ENCODE results near the gene ZFAND2A.
A peak's percentile ranks its signal among the peaks of the same experiment; 100 is the strongest.
"Not testable (repeated sequence)": the region's sequence is repeated elsewhere in the genome, so short reads cannot be mapped to it uniquely, and the experiment has no call there.

Gene ZFAND2A, protein sequence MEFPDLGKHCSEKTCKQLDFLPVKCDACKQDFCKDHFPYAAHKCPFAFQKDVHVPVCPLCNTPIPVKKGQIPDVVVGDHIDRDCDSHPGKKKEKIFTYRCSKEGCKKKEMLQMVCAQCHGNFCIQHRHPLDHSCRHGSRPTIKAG

DNA sequence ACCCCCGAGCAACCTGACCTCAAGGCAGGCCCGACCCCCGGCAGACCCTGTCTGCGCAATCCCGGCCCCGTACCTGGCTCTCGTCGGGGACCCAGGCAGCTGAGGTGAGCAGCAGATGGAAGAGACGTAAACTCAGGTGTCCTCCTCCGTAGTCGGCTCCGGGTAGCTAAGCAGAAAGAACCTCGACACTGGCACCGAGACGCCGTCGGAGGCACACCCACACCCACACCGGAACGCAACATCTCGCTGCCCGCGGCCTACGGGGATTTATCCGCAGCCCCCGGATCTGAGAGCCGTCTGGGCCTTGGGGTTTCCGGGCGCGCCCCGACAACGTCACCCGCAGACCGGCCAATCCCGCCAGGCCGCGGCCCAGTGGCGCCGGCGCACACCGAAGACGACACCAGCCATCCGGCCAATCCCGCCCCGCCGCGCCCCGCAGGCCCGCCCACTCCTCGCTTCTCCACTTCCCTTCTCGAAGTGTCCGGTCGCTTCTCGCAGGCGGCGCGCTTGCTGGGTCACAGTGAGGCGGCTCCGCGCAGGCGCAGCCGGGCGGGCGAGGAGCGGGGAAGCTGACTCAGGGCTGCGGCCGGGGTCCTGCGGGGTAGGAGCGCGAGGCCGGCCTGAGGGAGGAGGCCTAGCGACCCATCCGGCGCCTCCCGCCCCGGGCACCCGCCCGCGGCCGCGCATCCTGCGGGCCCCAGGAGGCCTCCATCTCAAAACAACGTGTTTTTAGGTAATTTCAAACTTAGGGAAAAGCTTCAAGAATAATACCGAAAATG, at the start of gene ZFAND2A:
ZFAND2A (minus strand) TSS at position 306 of the 779 bp plus-strand sequence. CDS start 1,984 bp downstream, outside the sequence.
- Mint-ChIP-seq H3K27me3 (no peaks in the 10 kb centered on the region), H3K4me3 (peak within 1 kb of the TSS; percentile 93), H3K4me1 (ENCODE audit: low read depth) (peaks cover 24% of the 10 kb centered on the region), H3K27ac (peak within 1 kb of the TSS; percentile 94), H3K9me3 (ENCODE audit: low read depth) (no peaks in the 10 kb centered on the region), H3K36me3 (no peaks in the 10 kb centered on the region)

DNA sequence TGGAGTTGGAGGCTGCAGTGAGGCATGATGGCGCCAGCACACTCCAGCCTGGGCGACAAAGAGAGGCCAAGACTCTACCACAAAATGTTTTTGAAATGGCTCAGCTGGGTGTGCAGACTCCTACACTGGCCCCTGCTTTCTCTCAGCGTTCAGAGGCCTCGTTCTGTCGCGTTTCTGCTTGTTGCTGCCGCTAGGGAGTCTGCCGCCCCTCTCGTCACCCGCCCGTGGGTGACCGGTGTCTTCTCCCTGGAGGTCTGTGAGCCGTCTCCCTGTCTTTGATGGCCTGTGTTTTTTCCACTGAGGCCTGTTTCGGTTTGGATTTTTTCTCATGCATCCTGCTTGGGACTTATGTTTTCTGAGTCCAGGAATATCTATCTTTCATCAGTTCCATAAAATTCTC, 49.1 kb upstream of the ZFAND2A start:
- no peak overlapping the region for H3K4me3 Mint-ChIP-seq
- peaks cover 12% of the 10 kb centered on the region for H3K27me3 Mint-ChIP-seq
- H3K4me1 Mint-ChIP-seq (ENCODE audit: low read depth), result no peaks in the 10 kb centered on the region
- H3K36me3 Mint-ChIP-seq, result peaks cover 2% of the 10 kb centered on the region
- no peaks in the 10 kb centered on the region for H3K9me3 Mint-ChIP-seq (ENCODE audit: low read depth)
- H3K27ac Mint-ChIP-seq, result no peak overlapping the region

DNA sequence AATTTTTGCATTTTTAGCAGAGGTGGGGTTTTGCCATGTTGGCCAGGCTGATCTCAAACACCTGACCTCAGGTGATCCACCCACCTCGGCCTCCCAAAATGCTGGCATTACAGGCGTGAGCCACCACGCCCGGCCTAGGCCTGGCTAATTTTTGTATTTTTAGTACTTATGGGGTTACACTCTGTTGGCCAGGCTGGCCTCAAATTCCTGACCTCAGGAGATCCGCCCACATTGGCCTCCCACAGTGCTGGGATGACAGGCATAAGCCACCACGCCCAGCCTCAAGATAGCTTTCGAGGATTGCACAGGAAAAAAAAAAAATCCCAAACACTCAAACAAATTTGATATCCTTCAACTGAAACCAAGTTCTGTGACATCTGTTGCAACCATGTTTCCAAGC, 45.7 kb upstream of the ZFAND2A start:
- H3K36me3 Mint-ChIP-seq; H3K27ac Mint-ChIP-seq; H3K4me1 Mint-ChIP-seq (ENCODE audit: low read depth); H3K9me3 Mint-ChIP-seq (ENCODE audit: low read depth); H3K4me3 Mint-ChIP-seq: not testable (repeated sequence)
- peaks cover 11% of the 10 kb centered on the region for H3K27me3 Mint-ChIP-seq

DNA sequence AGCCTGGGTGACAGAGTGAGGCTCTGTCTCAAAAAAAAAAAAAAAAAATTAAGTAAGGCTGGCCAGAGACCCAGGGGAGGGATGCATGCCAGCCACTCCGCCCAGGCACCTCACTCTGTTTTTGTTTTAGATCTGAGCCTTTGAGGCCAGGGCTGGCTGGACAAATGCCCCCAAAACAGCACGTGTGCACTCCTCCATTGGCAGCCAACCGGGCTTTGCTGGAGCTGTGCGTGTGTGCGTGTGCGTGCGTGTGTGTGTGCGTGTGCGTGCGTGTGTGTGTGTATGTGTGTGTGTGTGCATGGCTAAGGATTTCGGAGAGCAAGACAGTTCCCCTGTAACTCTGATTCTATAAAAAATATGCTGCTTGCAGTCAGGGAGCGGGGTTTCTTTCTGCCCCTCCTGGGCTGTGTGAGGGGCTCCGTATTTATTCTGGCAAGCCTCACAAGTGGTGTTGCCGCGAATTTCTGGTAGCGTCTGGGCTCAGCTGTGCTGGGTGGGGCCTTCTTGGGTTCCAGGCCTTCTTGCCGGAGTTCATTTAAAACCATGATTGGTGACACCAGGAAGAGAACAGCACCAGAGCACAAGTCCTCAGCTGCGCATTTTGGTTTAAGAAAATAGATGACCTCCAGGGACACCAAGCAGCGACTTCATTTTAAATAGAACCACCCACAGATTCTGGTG, 44.6 kb upstream of the ZFAND2A start:
- H3K4me1 Mint-ChIP-seq (ENCODE audit: low read depth), result no peaks in the 10 kb centered on the region
- H3K36me3 Mint-ChIP-seq, result peaks cover 2% of the 10 kb centered on the region
- no peaks in the 10 kb centered on the region for H3K9me3 Mint-ChIP-seq (ENCODE audit: low read depth)
- no peak overlapping the region for H3K4me3 Mint-ChIP-seq
- peaks cover 6% of the 10 kb centered on the region for H3K27me3 Mint-ChIP-seq
- no peak overlapping the region for H3K27ac Mint-ChIP-seq

DNA sequence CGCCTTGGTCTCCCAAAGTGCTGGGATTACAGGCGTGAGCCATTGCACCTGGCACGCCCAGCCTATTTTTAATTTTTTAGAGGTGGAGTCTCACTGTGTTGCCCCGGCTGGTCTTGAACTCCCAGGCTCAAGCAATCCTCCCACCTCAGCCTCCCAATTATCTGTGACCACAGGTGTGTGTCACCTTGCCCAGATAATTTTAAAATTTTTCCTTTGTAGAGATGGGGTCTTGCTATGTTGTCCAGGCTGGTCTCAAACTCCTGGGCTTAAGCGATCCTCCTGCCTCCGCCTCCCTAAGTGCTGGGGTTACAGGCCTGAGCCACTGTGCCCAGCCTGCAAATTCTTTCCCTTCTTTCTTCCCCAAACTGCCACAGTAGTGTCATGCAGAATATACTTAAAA, 42.9 kb upstream of the ZFAND2A start:
- H3K27me3 Mint-ChIP-seq; H3K36me3 Mint-ChIP-seq; H3K4me3 Mint-ChIP-seq; H3K9me3 Mint-ChIP-seq (ENCODE audit: low read depth); H3K4me1 Mint-ChIP-seq (ENCODE audit: low read depth); H3K27ac Mint-ChIP-seq: not testable (repeated sequence)

DNA sequence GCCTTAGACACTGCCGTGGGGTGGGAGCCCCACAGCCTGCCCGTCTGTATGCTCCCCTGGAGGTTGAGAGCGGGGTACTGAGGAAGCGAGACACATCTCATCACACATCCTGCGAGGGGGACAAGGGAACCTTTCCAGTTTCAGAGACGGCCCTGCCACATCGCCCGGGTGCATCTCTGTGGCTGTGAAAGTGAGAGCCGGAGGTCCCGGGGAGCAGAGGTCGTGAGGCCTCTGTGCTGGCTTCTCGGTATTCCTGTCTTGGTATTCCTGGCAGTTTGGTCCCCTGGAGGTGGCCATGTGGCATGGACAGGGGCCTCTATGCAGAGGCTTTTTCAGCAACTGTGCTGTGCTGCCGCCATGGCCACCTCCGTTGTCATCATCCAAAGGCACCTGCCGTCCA, 41.9 kb upstream of the ZFAND2A start:
- Mint-ChIP-seq H3K4me1 (ENCODE audit: low read depth) (no peaks in the 10 kb centered on the region), H3K4me3 (no peak overlapping the region), H3K27me3 (no peaks in the 10 kb centered on the region), H3K9me3 (ENCODE audit: low read depth) (no peaks in the 10 kb centered on the region), H3K27ac (no peak overlapping the region), H3K36me3 (no peaks in the 10 kb centered on the region)

DNA sequence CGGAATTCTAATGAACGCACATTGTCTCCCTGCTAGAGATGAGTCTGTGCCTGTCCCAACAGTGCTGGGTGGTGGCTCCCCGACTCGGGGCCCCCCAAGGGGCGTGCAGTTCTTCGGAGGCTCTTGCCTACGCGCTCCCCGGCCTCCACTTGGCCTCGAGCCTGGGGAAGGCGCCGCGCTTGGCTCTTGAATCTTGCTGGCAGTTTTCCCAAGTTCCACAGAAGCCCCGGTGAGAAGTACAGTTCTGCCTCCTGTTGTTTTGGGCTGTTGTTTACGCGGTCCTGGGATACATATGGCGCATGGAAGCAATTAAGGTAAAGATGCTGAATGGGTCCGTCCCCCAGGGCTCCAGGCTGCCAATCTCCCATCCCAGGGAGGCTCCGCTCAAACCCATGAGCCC, 40.0 kb upstream of the ZFAND2A start:
- Mint-ChIP-seq H3K9me3 (ENCODE audit: low read depth) (no peaks in the 10 kb centered on the region), H3K27ac (no peak overlapping the region), H3K4me3 (no peak overlapping the region), H3K4me1 (ENCODE audit: low read depth) (no peaks in the 10 kb centered on the region), H3K27me3 (peaks cover 2% of the 10 kb centered on the region), H3K36me3 (no peaks in the 10 kb centered on the region)

DNA sequence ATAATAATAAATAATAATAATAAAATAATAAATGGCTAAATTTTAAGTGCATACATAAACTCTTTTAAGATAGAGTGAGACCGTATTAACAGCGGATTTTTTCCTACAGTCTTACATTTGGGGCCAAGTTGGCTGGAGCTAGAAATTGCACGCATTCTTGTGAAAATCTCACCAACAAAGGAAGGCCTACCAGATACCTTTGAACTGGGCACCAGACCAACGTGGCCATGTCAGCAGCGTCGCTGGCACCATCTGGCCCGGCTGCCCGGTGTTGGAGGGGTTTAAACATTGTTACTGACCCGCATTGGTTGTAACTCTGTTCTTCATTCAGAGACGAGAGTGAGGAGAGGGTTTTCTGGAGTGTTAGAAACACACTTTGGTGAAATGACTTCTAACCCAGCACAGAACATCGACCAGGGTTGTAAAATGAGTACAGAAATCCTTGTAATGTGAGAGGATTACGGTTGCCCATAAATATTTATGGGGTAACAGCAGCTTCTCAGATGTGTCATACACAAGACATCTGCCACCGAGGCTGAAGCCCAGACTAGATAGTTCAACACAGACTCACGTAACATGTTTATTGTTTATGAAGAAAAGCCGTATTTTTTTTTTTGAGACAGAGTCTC, 38.1 kb upstream of the ZFAND2A start:
- Mint-ChIP-seq H3K36me3 (no peaks in the 10 kb centered on the region), H3K4me3 (no peak overlapping the region), H3K9me3 (ENCODE audit: low read depth) (no peaks in the 10 kb centered on the region), H3K27ac (no peak overlapping the region), H3K27me3 (peaks cover 2% of the 10 kb centered on the region), H3K4me1 (ENCODE audit: low read depth) (no peaks in the 10 kb centered on the region)

DNA sequence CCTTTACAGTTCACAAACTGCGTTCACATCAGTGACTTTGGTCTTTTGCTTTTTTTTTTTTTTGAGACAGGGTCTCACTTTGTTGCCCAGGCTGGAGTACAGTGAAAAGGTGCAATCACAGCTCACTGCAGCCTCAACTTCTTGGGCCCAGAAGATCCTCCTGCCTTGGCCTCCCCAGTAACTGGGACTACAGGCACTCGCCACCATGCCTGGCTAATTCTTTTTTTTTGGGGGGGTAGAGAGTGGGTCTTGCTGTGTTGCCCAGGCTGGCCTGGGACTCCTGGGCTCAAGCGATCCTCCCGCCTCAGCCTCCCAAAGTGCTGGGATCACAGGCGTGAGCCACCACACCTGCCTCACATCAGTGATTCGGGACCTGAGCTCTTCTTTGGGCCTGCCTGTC, 37.0 kb upstream of the ZFAND2A start:
- H3K27ac Mint-ChIP-seq, result no peak overlapping the region
- no peaks in the 10 kb centered on the region for H3K9me3 Mint-ChIP-seq (ENCODE audit: low read depth)
- peaks cover 6% of the 10 kb centered on the region for H3K27me3 Mint-ChIP-seq
- no peak overlapping the region for H3K4me3 Mint-ChIP-seq
- H3K4me1 Mint-ChIP-seq (ENCODE audit: low read depth), result peaks cover 6% of the 10 kb centered on the region
- no peaks in the 10 kb centered on the region for H3K36me3 Mint-ChIP-seq

DNA sequence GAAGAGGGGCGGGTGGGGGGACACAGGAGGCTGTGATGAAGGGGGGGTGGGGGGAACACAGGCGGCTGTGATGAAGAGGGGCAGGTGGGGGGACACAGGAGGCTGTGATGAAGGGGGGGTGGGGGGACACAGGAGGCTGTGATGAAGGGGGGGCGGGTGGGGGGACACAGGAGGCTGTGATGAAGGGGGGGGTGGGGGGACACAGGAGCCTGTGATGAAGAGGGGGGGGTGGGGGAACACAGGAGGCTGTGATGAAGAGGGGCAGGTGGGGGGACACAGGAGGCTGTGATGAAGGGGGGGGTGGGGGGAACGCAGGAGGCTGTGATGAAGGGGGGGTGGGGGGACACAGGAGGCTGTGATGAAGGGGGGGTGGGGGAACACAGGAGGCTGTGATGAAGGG, 36.4 kb upstream of the ZFAND2A start:
- not testable (repeated sequence) for H3K4me3 Mint-ChIP-seq; H3K27ac Mint-ChIP-seq; H3K27me3 Mint-ChIP-seq; H3K4me1 Mint-ChIP-seq (ENCODE audit: low read depth); H3K36me3 Mint-ChIP-seq; H3K9me3 Mint-ChIP-seq (ENCODE audit: low read depth)

DNA sequence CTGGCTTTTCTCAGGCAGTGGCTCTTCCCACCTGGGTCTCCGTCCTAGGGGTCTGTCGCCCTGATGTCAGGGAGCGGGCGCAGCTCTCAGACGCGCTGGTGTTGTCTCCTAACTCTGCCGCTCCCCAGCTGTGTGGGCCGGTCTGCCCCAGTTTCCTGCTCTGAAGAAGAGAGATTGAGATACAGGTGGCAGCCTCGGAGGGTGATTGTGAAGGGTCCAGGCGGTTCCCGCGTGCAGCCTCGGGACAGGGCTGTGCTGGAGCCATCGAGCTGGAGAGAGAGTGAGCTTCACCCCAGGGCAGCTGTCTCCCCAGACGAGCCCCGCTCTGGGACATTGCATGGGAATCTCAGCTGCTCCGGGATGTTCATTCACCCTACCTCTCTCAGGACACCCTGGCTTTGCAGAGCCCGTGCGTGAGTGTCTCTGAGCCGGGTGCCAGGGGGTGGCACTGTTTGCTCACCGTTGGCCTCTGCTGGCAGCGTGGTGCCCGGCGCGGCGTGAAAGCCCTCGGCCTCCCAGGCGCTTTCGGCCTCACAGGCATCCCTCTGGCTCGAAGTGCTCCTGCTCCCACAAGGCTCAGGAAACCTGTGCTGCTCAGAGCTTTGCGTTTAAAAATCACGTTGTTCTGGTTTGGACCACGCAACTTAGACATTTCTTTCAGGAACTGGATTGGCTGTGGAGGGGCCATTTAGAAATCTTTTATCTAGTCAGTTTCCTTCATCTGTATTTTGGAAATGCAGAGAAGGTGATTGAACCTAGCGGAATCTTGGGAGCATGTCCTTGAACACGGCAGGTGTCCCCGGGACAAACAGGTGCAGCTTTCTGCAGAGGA, 33.8 kb upstream of the ZFAND2A start:
- peaks cover 18% of the 10 kb centered on the region for H3K4me1 Mint-ChIP-seq (ENCODE audit: low read depth)
- H3K4me3 Mint-ChIP-seq, result no peak overlapping the region
- H3K27me3 Mint-ChIP-seq, result peaks cover 6% of the 10 kb centered on the region
- no peaks in the 10 kb centered on the region for H3K9me3 Mint-ChIP-seq (ENCODE audit: low read depth)
- H3K36me3 Mint-ChIP-seq, result no peaks in the 10 kb centered on the region
- H3K27ac Mint-ChIP-seq, result no peak overlapping the region

DNA sequence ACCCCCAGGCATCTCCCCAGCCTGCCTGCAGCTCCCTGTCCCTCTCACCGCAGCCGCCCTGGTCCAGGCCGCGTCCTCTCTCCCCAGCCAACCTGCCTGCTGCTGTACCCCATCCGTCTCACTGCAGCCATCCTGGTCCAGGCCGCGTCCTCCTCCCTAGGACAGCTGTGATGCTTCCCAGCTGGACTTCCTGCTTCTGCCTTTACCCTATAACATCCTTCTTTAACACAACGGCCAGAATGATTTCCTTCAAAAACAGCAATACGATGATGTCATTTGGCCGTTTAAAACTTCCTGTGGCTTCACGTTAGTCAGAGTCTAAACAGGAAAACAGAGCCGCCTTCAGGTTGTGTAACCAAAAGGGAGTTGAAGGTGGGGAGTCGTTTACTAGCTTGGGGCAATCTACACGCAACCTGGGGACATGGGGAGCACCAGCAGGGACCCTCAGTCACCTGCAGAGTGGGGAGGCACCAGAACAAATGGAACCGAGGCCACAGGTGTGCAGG, 32.2 kb upstream of the ZFAND2A start:
- Mint-ChIP-seq H3K27me3 (peaks cover 6% of the 10 kb centered on the region), H3K4me1 (ENCODE audit: low read depth) (peaks cover 18% of the 10 kb centered on the region), H3K4me3 (peak overlapping the region; percentile 71), H3K9me3 (ENCODE audit: low read depth) (no peaks in the 10 kb centered on the region), H3K36me3 (no peaks in the 10 kb centered on the region), H3K27ac (peak overlapping the region; percentile 65)

DNA sequence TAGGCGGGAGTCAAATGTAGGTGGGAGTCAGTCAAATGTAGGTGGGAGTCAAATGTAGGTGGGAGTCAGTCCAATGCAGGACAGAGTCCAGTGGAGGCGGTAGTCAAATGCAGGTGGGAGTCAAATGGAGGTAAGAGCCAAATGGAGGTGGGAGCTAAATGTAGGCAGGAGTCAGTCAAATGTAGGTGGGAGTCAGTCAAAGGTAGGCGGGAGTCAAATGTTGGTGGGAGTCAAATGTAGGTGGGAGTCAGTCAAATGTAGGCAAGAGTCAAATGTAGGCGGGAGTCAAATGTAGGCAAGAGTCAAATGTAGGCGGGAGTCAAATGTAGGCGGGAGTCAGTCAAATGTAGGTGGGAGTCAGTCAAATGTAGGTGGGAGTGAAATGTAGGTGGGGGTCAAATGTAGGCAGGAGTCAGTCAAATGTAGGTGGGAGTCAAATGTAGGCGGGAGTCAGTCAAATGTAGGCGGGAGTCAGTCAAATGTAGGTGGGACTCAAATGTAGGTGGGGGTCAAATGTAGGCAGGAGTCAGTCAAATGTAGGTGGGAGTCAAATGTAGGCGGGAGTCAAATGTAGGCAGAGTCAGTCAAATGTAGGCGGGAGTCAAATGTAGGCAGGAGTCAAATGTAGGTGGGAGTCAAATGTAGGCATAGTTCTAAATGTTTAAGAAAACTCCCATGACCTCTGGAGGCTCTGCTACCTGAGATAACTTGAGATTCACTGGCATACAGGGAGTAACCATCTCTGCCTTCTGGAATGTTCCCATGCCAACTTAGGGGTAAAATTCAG, 30.2 kb upstream of the ZFAND2A start:
- no peaks in the 10 kb centered on the region for H3K36me3 Mint-ChIP-seq
- peaks cover 4% of the 10 kb centered on the region for H3K27me3 Mint-ChIP-seq
- H3K27ac Mint-ChIP-seq, result no peak overlapping the region
- no peaks in the 10 kb centered on the region for H3K9me3 Mint-ChIP-seq (ENCODE audit: low read depth)
- H3K4me3 Mint-ChIP-seq, result no peak overlapping the region
- H3K4me1 Mint-ChIP-seq (ENCODE audit: low read depth), result peaks cover 18% of the 10 kb centered on the region
